Ascending aorta (tissue), 2 donors: Measurements from ENCODE around the gene G3BP1. TPM values are rescaled to one million over a fixed set of nuclear protein-coding genes. Genes with fewer than 3 reads are reported as not detected.
"Not testable (repeated sequence)": the region's sequence is repeated elsewhere in the genome, so short reads cannot be mapped to it uniquely, and the experiment has no call there.

Source experiments
- DNase-seq, 2 donors: peaks; one replicate each; pipeline ENCODE4 v3.0.0-alpha.2; 2019; ENCODE audit warnings: low spot score in 2 of 2
- H3K27ac ChIP-seq, 2 donors: fragments of 200-600 bp; sonication (generic); one replicate each; pipeline ENCODE4 v1.5.1; 2016 to 2017; ENCODE audit warnings: mild to moderate bottlenecking in 1 of 2
- H3K27me3 ChIP-seq: fragments of 200-600 bp; sonication (generic); one replicate; pipeline ENCODE4 v1.5.1; 2017
- H3K36me3 ChIP-seq, 2 donors: fragments of 200-600 bp; sonication (generic); one replicate each; pipeline ENCODE4 v1.5.1; 2016
- H3K4me1 ChIP-seq, 2 donors: fragments of 200-600 bp; sonication (generic); one replicate each; pipeline ENCODE4 v1.5.1; 2016 to 2017; ENCODE audit warnings: mild to moderate bottlenecking in 1 of 2
- H3K4me3 ChIP-seq, 2 donors: fragments of 200-600 bp; sonication (generic); one replicate each; pipeline ENCODE4 v1.5.1; 2016 to 2017; ENCODE audit warnings: mild to moderate bottlenecking in 1 of 2
- H3K9me3 ChIP-seq, 2 donors: fragments of 200-600 bp; sonication (generic); one replicate each; pipeline ENCODE4 v1.5.1; 2016
- intact Hi-C: fragments of 100-400 bp; cut with DNase I; formaldehyde crosslinking; loops from one replicate; pipeline ENCODE4 v1.15.1; 2023
- total RNA-seq: library from RNA; depleted of rRNA; stranded (reverse); fragments of >200 nt; gene quantifications from one replicate; pipeline ENCODE4 v1.1.0, GENCODE V29; 2016
- TF ChIP-seq, protein P1 (sequence below), 3 experiments: fragments of 200-600 bp in 2 of 3; fragments of 450-650 bp in 1 of 3; sonication (generic) in 2 of 3; IDR thresholded peaks; one replicate each; pipeline ENCODE4 v1.5.1; 2016 to 2019; ENCODE audit warnings: antibody characterized with exemption in 3 of 3, mild to moderate bottlenecking in 1 of 3, moderate library complexity in 1 of 3

G3BP1 gene
- total RNA-seq, 1 donor from 2014 or later = 138 TPM

DNA sequence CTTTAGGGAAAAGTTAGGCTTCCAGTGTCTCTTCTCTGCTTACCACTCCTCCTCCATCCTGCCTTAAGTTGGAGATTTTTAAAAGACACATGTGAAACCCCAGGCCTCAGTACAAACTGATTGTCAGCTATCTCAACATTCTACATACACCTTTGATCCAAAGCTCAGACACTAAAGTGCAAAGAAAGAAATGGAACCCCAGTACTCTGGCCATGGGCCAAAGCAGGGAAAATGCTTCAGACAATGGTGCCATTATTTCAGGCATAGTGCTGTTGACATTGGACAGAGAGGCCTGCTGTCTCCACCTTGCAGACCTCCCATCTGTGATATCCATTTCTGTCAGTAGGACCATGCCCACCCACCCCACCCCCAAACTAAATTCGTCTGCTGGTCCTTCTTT is 49.1 kb downstream of the G3BP1 start:
- TF ChIP-seq, protein P1, sequence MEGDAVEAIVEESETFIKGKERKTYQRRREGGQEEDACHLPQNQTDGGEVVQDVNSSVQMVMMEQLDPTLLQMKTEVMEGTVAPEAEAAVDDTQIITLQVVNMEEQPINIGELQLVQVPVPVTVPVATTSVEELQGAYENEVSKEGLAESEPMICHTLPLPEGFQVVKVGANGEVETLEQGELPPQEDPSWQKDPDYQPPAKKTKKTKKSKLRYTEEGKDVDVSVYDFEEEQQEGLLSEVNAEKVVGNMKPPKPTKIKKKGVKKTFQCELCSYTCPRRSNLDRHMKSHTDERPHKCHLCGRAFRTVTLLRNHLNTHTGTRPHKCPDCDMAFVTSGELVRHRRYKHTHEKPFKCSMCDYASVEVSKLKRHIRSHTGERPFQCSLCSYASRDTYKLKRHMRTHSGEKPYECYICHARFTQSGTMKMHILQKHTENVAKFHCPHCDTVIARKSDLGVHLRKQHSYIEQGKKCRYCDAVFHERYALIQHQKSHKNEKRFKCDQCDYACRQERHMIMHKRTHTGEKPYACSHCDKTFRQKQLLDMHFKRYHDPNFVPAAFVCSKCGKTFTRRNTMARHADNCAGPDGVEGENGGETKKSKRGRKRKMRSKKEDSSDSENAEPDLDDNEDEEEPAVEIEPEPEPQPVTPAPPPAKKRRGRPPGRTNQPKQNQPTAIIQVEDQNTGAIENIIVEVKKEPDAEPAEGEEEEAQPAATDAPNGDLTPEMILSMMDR (IDR thresholded peaks at IDR 0.05) = no peak
- Histone ChIP-seq H3K9me3 (no peaks in the 10 kb centered on the region), H3K4me1 (no peaks in the 10 kb centered on the region), H3K27ac (no peak overlapping the region), H3K36me3 (peaks cover 0 to 5% of the 10 kb centered on the region in 2 donors), H3K27me3 (no peaks in the 10 kb centered on the region), H3K4me3 (no peak overlapping the region)
- intact Hi-C loops = no loop called here
- DNase-seq = no peak

DNA sequence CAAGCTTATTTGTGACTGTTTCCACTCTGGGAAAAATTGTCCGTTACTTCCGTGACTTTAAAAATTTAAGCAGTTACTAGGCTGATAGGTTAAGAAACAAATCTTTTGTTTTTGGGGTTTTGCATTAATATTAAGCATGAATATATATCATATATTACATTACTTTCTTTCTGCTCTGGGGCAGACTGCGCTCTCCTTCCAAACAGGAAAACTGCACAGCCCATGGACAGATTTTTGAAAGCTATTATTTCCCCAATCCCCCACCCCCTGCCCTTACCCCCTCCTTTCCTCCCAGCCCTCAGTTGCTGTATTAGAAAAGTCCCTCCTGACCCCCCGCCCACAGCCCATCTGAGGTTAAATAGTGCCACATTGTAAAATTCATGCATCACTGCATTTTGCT is 50.4 kb downstream of the G3BP1 start:
- intact Hi-C loops = no loop called here
- Histone ChIP-seq H3K36me3 (no peaks in the 10 kb centered on the region), H3K4me3 (no peak overlapping the region), H3K4me1 (no peaks in the 10 kb centered on the region), H3K27me3 (no peaks in the 10 kb centered on the region), H3K27ac (no peak overlapping the region), H3K9me3 (no peaks in the 10 kb centered on the region)
- no peak for DNase-seq
- TF ChIP-seq, protein P1 (IDR thresholded peaks at IDR 0.05) = no peak

DNA sequence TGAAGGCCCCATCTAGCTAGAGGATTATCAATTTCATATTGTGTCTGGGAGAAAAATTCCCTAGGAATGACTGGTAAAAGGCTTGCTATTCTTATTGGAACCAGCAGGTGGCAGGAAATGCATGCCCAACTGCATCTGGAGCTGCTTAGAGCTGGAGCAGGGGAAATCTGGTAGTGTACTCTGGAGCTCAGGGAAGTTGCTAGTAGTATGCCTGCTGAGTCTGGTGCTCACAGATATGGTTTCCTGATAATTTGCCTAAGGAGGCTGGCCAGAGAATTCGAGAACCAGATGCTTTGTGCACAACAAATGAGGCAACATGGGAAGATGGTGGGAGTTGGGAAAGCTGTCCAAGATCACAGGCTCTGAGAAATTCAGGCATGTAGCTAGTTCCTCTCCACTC is 53.7 kb downstream of the G3BP1 start:
- DNase-seq = peak in 1 of 2 donors; percentile 69
- H3K36me3 ChIP-seq = no peaks in the 10 kb centered on the region
- no peaks in the 10 kb centered on the region for H3K4me1 ChIP-seq
- TF ChIP-seq, protein P1 (IDR thresholded peaks at IDR 0.05) = peak; percentile 75 to 83 (median 77)
- no peaks in the 10 kb centered on the region for H3K9me3 ChIP-seq
- H3K27me3 ChIP-seq = no peaks in the 10 kb centered on the region
- H3K27ac ChIP-seq = no peak overlapping the region
- intact Hi-C loops = loop anchor here (1.0 to 5.0 kb wide), 3 partner anchors 446 to 679 kb away; no protein-coding TSS in a partner anchor
- H3K4me3 ChIP-seq = no peak overlapping the region

GRCh38 chr5:151829370-151829769 is 57.6 kb downstream of the G3BP1 start:
- Histone ChIP-seq H3K4me1 (no peaks in the 10 kb centered on the region), H3K4me3 (no peak overlapping the region), H3K9me3 (peaks cover 4 to 33% of the 10 kb centered on the region in 2 donors), H3K27me3 (no peaks in the 10 kb centered on the region), H3K36me3 (no peaks in the 10 kb centered on the region), H3K27ac (no peak overlapping the region)
- intact Hi-C loops = loop anchor here (5.0 kb wide), 1 partner anchor 523 kb away; no protein-coding TSS in a partner anchor
- TF ChIP-seq, protein P1 (IDR thresholded peaks at IDR 0.05) = no peak
- DNase-seq = no peak

DNA sequence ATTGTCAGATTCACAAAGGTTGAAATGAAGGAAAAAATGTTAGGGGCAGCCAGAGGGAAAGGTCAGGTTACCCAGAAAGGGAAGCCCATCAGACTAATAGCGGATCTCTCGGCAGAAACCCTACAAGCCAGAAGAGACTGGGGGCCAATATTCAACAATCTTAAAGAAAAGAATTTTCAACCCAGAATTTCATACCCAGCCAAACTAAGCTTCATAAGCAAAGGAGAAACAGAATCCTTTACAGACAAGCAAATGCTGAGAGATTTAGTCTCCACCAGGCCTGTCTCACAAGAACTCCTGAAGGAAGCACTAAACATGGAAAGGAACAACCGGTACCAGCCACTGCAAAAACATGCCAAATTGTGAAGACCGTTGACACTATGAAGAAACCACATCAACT is 61.1 kb downstream of the G3BP1 start:
- H3K9me3 ChIP-seq = peaks cover 8 to 64% of the 10 kb centered on the region in 2 donors
- DNase-seq = not testable (repeated sequence)

DNA sequence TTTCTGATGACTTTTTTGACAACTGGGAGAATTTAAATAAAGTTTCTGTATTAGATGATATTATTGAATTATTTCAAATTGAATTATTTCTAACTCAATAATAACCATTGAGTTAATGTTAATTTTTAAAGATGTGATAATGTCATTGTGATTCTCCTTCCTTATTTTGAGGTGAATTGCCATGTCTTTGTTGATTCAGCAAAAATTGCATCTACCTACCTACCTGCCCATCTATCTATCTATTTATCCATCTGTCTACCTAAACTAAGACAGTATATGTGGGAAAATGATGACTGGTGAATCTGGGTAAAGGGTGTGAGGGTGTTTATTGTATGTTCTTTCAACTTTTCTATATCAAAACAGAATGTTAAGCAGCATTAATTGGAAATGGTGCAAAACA is 75.0 kb downstream of the G3BP1 start:
- Histone ChIP-seq H3K27ac (no peak overlapping the region), H3K4me1 (no peaks in the 10 kb centered on the region)
- intact Hi-C loops = no loop called here

More for the DNA sequence above, 61.1 kb downstream of the G3BP1 start:
- intact Hi-C loops, H3K4me3 ChIP-seq, H3K36me3 ChIP-seq, H3K27me3 ChIP-seq, H3K27ac ChIP-seq, H3K4me1 ChIP-seq: not testable (repeated sequence)

More for the DNA sequence above, 75.0 kb downstream of the G3BP1 start:
- H3K27me3 ChIP-seq = no peaks in the 10 kb centered on the region
- peaks cover 0 to 5% of the 10 kb centered on the region in 2 donors for H3K9me3 ChIP-seq
- no peak overlapping the region for H3K4me3 ChIP-seq
- no peak for DNase-seq
- TF ChIP-seq, protein P1 (IDR thresholded peaks at IDR 0.05) = no peak
- H3K36me3 ChIP-seq = no peaks in the 10 kb centered on the region
